ENCODE results near the gene GRIP1. TPM values are rescaled to one million over a fixed set of nuclear protein-coding genes. Genes with fewer than 3 reads are reported as not detected.

GRIP1 gene
- total RNA-seq, 1 donor from 2014 or later: 4.2 TPM

- no peaks in the 10 kb centered on the region for H3K9me3 ChIP-seq
- intact Hi-C loops (cut with DNase I): no loop called here
- no peak overlapping the region for H3K4me3 ChIP-seq
- no peak overlapping the region for H3K27ac ChIP-seq
- no peak for DNase-seq (ENCODE audit: extremely low spot score in 2 of 2)
- H3K27me3 ChIP-seq: no peaks in the 10 kb centered on the region
- TF ChIP-seq CTCF (IDR thresholded peaks at IDR 0.05) (no peak), POLR2AphosphoS5 (IDR thresholded peaks at IDR 0.05; ENCODE audit: insufficient read depth in 1 of 2, low read depth in 1 of 2) (no peak), POLR2A (IDR thresholded peaks at IDR 0.05) (no peak)
- no peaks in the 10 kb centered on the region for H3K36me3 ChIP-seq
- H3K4me1 ChIP-seq: no peaks in the 10 kb centered on the region
These were observed 181.6 kb downstream of the GRIP1 start for GRCh38 chr12:66497008-66497897.

- H3K9me3 ChIP-seq: no peaks in the 10 kb centered on the region
- no peak for DNase-seq (ENCODE audit: extremely low spot score in 2 of 2)
- no peaks in the 10 kb centered on the region for H3K27me3 ChIP-seq
- TF ChIP-seq CTCF (IDR thresholded peaks at IDR 0.05): no peak
- no peak for TF ChIP-seq POLR2AphosphoS5 (IDR thresholded peaks at IDR 0.05; ENCODE audit: insufficient read depth in 1 of 2, low read depth in 1 of 2)
- TF ChIP-seq POLR2A (IDR thresholded peaks at IDR 0.05): no peak
- intact Hi-C loops (cut with DNase I): no loop called here
- H3K36me3 ChIP-seq: no peaks in the 10 kb centered on the region
- no peaks in the 10 kb centered on the region for H3K4me1 ChIP-seq
- H3K4me3 ChIP-seq: no peak overlapping the region
- H3K27ac ChIP-seq: no peak overlapping the region
These were observed 182.3 kb downstream of the GRIP1 start for GRCh38 chr12:66496595-66496994.

DNA sequence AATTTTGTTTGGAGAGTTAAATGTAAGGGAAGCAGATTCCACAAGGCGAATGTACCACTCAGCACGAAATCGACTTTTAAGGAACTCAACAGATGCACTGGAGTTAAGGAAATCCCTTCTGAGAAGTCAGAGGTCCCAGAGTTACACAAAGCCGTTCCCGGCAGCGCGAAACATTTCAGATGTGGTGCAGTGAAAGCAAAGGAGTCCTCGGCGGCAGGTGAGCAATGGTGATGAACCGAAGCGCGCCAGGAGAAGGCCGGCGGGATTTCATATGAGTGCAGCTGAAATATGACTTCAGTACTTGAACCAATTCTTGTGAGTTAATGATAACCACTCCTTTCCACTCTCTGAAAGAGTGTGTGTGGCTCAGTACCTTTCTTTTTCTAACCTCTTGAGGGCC is 183.2 kb downstream of the GRIP1 start:
- Histone ChIP-seq H3K27me3 (no peaks in the 10 kb centered on the region), H3K9me3 (no peaks in the 10 kb centered on the region), H3K4me1 (no peaks in the 10 kb centered on the region), H3K27ac (no peak overlapping the region), H3K4me3 (no peak overlapping the region), H3K36me3 (no peaks in the 10 kb centered on the region)
- intact Hi-C loops (cut with DNase I): no loop called here
- DNase-seq (ENCODE audit: extremely low spot score in 2 of 2): no peak
- no peak for TF ChIP-seq CTCF (IDR thresholded peaks at IDR 0.05)
- no peak for TF ChIP-seq POLR2AphosphoS5 (IDR thresholded peaks at IDR 0.05; ENCODE audit: insufficient read depth in 1 of 2, low read depth in 1 of 2)
- TF ChIP-seq POLR2A (IDR thresholded peaks at IDR 0.05): no peak

DNA sequence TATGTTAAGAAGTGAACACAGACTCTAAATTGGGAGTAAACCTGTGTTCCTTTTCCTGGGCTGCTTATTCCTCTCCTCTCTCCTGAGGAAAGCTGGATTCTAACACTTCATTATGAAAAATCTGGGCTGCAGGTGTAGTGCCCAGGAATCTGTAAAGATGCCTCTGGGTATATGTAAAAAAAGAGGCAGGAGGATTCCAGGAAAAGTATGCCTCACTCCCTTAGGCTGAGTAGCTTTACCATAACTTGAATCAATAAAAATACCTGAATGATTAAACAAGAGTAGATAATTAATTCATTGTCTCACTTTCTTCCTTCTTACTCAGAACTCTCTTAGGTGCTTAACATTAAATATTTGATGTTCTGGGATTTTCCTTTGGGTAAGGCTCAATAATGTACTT is 185.1 kb downstream of the GRIP1 start:
- DNase-seq (ENCODE audit: extremely low spot score in 2 of 2): no peak
- Histone ChIP-seq H3K4me3 (no peak overlapping the region), H3K27me3 (no peaks in the 10 kb centered on the region), H3K27ac (no peak overlapping the region), H3K4me1 (no peaks in the 10 kb centered on the region), H3K36me3 (no peaks in the 10 kb centered on the region), H3K9me3 (no peaks in the 10 kb centered on the region)
- TF ChIP-seq POLR2AphosphoS5 (IDR thresholded peaks at IDR 0.05; ENCODE audit: insufficient read depth in 1 of 2, low read depth in 1 of 2): no peak
- TF ChIP-seq CTCF (IDR thresholded peaks at IDR 0.05): no peak
- no peak for TF ChIP-seq POLR2A (IDR thresholded peaks at IDR 0.05)
- intact Hi-C loops (cut with DNase I): no loop called here

GRCh38 chr12:66491853-66492252 is 187.0 kb downstream of the GRIP1 start:
- TF ChIP-seq CTCF (IDR thresholded peaks at IDR 0.05): no peak
- no peak for TF ChIP-seq POLR2AphosphoS5 (IDR thresholded peaks at IDR 0.05; ENCODE audit: insufficient read depth in 1 of 2, low read depth in 1 of 2)
- no peak for TF ChIP-seq POLR2A (IDR thresholded peaks at IDR 0.05)
- H3K4me3 ChIP-seq: no peak overlapping the region
- no peaks in the 10 kb centered on the region for H3K36me3 ChIP-seq
- no peaks in the 10 kb centered on the region for H3K4me1 ChIP-seq
- H3K9me3 ChIP-seq: no peaks in the 10 kb centered on the region
- intact Hi-C loops (cut with DNase I): no loop called here
- DNase-seq (ENCODE audit: extremely low spot score in 2 of 2): no peak
- no peak overlapping the region for H3K27ac ChIP-seq
- H3K27me3 ChIP-seq: no peaks in the 10 kb centered on the region

All from vagina (tissue), 2 donors.